GM12878 (cell line): ENCODE results near the gene SLAMF1.

Experiments
- BMI1 ChIP-seq: fragments of 450-650 bp; IDR thresholded peaks from 2 replicates; pipeline ENCODE4 v1.6.1; 2016; ENCODE audit warnings: mild to moderate bottlenecking, moderate library complexity, borderline replicate concordance
- CTCF ChIP-seq, 3 experiments: IDR thresholded peaks in 2 of 3; conservative IDR thresholded peaks in 1 of 3; 2 replicates each; pipeline ENCODE4 v1.5.1; 2011; ENCODE audit warnings: low read depth in 3 of 3, low read length in 3 of 3, mild to moderate bottlenecking in 3 of 3, control low read depth in 2 of 3, moderate library complexity in 2 of 3, inconsistent platforms in 1 of 3, mixed read lengths in 1 of 3; ENCODE audit not compliant: control insufficient read depth in 2 of 3, insufficient read depth in 1 of 3; ENCODE audit errors: extremely low read depth in 1 of 3
- EGR1 ChIP-seq, 2 experiments: IDR thresholded peaks; 1 replicate in 1 of 2; 2 replicates in 1 of 2; pipeline ENCODE4 v1.6.1; 2011 to 2012; ENCODE audit warnings: low read depth in 2 of 2, low read length in 2 of 2, borderline replicate concordance in 1 of 2, mild to moderate bottlenecking in 1 of 2, moderate library complexity in 1 of 2
- MAX ChIP-seq: IDR thresholded peaks from 2 replicates; pipeline ENCODE4 v1.6.1; 2012; ENCODE audit warnings: low read depth, low read length, improper control_type of control experiment
- MXI1 ChIP-seq: fragments of 150-350 bp; IDR thresholded peaks from 2 replicates; pipeline ENCODE4 v1.6.1; 2011; ENCODE audit warnings: low read depth, mild to moderate bottlenecking, inconsistent platforms, low read length, improper control_type of control experiment
- ZBTB11 ChIP-seq: fragments of 450-650 bp; formaldehyde crosslinking; IDR thresholded peaks from 2 replicates; pipeline ENCODE4 v1.5.0; 2022; ENCODE audit warnings: mild to moderate bottlenecking, missing genetic modification characterization
- ZNF384 ChIP-seq: IDR thresholded peaks from 2 replicates; pipeline ENCODE4 v1.6.1; 2012; ENCODE audit warnings: low read depth, mild to moderate bottlenecking, low read length, improper control_type of control experiment, borderline replicate concordance

- TF ChIP-seq MAX (no peak), BMI1 (no peak), MXI1 (no peak), ZBTB11 (no peak), EGR1 (IDR thresholded peaks at IDR 0.05; ENCODE audit: borderline replicate concordance in 1 of 2, low read depth in 2 of 2, low read length in 2 of 2) (no peak), CTCF (IDR thresholded peaks at IDR 0.05 in 2 of 3, conservative IDR thresholded peaks at IDR 0.05 in 1 of 3; ENCODE audit: control insufficient read depth in 2 of 3, extremely low read depth in 1 of 3, insufficient read depth in 1 of 3, low read depth in 3 of 3, low read length in 3 of 3) (no peak), ZNF384 (no peak)
Observed at GRCh38 chr1:160610569-160611242, 36.1 kb downstream of the SLAMF1 start.
